ENCODE data around the gene MRPS23. TPM values are rescaled to one million over a fixed set of nuclear protein-coding genes. Genes with fewer than 3 reads are reported as not detected.

The MRPS23 gene
- total RNA-seq, 1 experiment from 2014 or later = 32.1 TPM

DNA sequence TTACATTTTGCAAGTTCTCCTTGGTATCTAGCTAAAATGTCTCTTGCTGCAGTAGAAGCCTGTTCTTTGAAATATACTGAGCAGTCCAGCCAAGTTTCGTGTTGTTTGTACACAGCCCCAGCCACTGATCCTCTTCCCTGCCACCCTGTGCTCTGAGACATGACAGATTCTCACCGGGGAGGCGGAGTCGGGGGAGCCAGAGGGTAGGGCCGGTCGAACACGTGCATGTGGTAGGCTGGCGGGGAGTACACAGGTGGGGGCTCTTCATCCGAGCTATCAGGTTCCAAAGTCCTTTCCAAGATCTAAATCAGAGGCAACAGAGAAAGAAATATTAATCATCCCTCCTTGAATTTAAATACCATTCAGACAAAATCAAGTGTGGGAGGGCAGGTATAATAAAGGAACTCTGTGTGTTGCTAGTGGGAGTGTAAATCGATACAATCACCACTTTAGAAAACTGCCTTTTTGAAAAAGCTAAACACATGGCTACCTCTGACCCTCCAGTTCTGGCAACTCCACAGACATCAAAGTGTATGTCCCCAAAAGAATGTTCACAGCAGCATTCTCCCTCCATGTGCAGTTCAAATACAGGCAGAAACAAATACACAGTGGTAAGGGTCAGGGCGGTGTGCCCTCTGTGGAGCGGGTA lies 29.7 kb upstream of the MRPS23 start:
- no peak for DNase-seq (ENCODE audit: low read depth)

DNA sequence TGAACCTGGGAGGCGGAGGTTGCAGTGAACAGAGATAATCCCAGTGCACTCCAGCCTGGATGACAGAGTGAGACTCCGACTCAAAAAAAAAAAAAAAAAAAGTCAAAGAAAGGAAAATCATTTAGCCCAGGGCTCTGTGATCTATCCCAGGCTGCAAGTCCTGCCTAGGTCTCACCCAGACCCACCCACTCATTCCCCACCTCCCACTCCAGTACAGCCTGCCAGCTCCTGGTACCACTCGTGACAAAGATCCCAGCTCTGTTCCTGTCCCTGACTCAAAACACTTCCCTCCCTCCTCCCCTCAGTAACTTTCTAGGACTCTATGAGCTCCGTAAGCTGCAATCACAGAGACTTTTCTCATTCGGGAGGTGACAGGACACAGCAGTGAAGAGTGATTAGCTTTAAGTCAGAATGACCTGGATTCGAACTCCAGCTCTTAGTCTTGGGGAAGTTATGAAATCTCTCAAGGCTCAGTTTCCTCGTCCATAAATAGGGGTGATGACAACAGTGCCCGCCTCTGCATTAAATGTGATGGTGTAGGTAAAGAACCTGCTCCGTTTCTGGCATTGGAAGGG lies 28.0 kb upstream of the MRPS23 start:
- no peak for DNase-seq (ENCODE audit: low read depth)

DNA sequence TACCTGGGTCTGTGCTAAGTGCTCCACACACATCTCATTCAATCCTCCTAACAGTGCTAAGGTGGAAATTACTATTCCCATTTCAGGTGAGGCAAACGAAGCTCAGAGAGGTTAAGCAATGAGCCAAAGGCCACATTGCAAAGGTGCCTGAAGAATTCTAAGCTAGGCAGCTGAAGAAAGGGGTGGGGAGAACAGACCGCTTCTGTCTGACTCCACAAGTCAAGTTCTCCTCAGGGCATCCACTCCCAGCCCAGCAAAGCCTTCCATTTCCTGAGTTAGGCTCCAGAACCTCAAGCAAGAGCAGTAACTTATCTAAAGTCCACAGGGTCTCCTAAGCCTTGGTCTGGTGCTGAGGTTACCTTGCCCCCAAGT lies 27.0 kb upstream of the MRPS23 start:
- no peak for DNase-seq (ENCODE audit: low read depth)

GRCh38 chr17:57876023-57876865 lies 26.4 kb upstream of the MRPS23 start:
- no peak for DNase-seq (ENCODE audit: low read depth)

DNA sequence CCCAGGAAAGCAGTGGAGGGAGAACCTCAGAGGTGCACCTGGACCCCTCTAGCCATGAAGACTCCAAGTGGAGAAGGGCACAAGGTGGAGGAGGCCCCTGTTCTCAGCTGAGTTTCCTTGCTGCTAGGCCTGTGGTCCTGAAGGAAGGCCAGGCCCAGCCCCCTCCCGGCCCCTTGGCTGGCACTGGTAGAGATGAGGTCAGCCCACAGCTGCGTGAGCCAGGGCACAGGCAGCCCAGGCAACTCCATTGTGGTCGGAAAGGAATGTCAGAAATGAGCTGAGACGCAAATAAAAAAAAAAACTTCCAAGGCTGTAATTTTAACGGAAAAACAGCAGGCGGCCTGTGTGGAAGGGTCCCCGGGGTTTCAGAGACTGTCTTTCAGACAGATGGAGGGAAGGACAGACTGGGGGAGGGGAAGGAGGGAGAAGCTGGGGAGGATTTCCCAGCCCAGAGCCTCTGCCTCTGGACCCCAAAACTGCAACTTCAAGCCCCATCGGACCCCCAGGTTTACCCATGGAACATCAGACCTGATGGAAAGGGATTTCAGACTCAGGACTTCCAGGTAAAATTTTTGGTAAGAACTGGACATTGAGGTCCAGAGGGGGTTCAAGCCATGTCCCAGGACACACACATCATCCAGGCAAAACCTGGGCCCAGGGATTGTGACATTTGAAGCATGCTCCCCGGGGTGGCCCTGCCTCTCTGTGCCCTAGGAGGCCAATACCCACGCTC lies 25.6 kb upstream of the MRPS23 start:
- peak; percentile 98 for DNase-seq (ENCODE audit: low read depth)

GRCh38 chr17:57874434-57875289 lies 24.8 kb upstream of the MRPS23 start:
- DNase-seq (ENCODE audit: low read depth) = peak; percentile 96

- DNase-seq (ENCODE audit: low read depth) = no peak
Observed at GRCh38 chr17:57874058-57874419, 24.2 kb upstream of the MRPS23 start.

- DNase-seq (ENCODE audit: low read depth) = no peak
Observed at GRCh38 chr17:57873261-57874057, 23.6 kb upstream of the MRPS23 start.

DNA sequence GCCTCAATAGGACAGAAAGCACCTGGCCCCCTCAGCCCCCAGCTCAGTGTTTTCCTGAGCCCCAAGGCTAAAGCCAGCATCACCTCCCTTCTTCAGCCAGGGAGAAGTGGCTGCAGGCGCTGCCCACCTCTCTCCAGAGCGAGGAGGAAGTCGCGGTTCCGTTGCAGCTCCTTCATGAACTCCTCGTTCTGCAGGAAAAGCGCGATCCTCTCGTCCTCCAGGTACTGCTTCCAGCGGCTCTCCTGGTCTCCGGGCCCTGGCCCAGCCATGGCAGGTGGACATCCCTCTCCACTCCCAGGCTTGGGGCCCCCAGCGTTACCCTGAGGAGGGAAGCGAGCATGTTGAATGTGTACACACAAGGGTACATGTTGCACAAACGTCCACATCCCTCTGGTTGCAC lies 22.7 kb upstream of the MRPS23 start:
- DNase-seq (ENCODE audit: low read depth) = no peak

DNA sequence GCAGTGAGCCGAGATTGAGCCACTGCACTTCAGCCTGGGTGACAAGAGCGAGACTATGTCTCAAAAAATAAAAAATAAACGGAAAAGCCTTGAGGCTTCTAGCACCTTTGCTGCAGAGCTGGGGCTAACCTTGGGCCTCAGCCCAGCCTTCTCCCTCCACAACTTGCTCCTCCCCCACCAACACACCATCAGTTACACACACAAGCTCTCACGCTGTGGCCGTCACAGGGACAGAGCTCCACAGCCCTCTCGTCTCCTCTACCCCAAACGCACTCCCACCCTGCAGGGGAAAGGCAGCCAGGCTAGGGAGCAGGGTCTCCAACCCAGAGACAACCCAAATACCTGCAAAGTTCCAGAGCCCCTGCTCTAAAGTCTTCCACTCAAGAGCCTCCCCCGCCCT lies 22.0 kb upstream of the MRPS23 start:
- DNase-seq (ENCODE audit: low read depth) = no peak

GRCh38 chr17:57871155-57871554 lies 21.3 kb upstream of the MRPS23 start:
- no peak for DNase-seq (ENCODE audit: low read depth)

DNA sequence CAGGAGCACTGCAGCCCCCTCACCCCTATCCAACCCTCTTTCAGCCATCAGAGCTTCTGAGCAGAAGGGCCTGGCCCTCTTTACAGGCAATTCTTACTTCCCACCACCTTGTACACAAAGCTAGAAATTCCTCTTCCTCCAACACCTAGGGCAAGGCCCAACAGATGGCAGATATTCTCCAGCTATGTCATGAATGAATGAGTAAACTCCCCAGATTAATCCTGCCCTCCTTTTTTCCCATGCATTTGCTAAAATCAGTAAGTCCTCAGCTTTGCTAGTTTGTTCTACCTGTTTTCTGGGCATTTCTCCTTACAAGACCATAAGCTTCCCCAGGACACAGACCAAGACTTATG lies 20.4 kb upstream of the MRPS23 start:
- peak; percentile 59 for DNase-seq (ENCODE audit: low read depth)

- peak; percentile 90 for DNase-seq (ENCODE audit: low read depth)
Observed at GRCh38 chr17:57869617-57870282, 19.9 kb upstream of the MRPS23 start.

DNA sequence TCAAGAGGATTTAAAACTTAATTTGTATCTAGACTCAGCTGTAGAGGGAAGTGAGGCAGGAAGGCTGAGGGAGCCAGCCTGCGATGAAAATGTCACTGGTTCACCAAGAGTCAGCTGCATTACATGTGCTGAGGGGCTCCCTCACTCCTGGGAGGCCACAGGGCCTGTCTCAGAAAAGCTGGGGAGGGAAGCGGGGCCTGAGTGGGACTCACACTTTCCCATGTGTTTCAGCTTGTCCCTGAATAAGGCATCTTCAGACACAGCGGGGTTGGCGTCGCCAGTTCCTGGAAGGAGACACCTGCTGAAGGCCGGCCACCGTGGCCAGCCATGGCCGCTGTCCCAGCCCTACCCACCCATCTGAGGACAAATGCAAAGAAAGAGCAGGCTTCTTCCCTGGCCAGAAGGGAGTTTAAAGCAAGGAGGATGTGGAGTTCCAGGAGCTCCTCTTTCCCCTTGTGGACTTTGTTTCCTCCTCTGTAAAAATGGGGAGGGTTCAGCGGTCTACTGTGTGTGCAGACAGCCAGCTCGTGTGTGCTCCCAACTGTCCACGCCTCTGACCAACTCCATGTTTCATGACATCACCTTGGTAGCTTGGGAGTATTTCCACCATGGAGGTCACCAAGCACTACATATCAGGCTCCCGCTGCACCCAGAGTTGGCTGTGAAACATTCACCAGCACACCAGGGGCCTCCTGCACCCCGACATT lies 19.2 kb upstream of the MRPS23 start:
- no peak for DNase-seq (ENCODE audit: low read depth)

- DNase-seq (ENCODE audit: low read depth) = peak; percentile 83
Observed at GRCh38 chr17:57868007-57868909, 18.4 kb upstream of the MRPS23 start.

DNA sequence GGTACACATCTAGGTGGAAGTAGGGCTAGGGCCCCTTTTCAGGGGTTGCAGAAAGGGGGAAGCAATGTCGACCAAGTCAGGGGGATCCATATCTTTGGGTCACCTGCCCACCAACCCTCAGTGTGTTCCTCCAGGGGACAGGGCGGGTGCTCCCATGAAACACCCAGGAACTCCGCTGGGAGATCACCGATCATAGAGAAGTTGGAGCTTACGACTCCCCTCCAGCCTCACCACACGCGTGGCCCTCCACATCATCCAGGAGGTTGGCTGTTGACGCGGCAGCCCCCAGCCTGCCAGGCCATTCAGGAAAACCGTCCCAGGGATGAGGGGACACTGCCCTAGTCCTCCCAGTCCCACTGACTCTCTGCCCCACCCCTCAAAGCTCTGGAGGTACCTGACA lies 17.3 kb upstream of the MRPS23 start:
- no peak for DNase-seq (ENCODE audit: low read depth)

DNA sequence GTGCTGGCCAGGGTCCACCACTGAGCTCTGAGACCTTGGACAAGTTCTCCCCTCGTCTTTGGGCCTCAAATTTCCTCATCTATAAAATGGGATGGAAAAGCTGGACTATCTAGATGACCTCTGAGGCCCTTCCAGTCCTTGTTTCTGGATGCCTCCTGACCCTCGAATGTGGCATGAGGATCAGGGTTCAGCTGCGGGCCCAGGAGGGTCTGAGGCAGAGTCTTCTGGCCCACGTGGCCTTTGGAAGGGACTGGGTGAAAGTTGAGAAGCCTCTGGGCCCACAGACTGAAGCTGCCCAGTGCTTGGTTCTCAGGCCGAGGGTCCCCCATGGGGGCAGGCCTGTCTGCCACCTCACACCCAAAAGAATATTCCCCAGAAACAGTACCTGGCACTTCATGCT lies 16.9 kb upstream of the MRPS23 start:
- no peak for DNase-seq (ENCODE audit: low read depth)

DNA sequence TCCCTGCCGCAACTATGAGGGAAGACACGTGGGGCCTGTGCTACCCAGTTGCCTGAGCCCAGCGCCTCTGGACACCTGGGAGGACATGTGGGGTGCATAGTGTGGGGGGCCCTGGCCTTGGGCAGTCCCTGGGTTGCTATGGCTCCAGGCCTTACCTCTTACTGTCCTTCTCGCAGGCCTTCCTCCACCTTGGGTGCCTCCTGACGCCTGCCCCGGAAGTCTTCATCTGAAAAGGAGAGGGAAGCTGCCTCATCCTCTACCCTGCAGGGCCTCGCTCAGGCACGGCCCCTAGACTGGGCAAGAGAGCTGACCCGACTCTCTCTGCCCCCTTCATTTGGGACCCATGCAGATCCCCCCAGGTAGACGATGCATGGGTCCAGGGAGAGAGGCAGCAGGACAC lies 16.5 kb upstream of the MRPS23 start:
- no peak for DNase-seq (ENCODE audit: low read depth)
